Neural progenitor cell (in vitro differentiated cells): ENCODE results near the gene PPP2R3C. TPM values are rescaled to one million over a fixed set of nuclear protein-coding genes. Genes with fewer than 3 reads are reported as not detected.

Experiments
- DNase-seq: peaks from one replicate; pipeline ENCODE4 v3.0.0-alpha.2; 2016; ENCODE audit warnings: low spot score
- H2AFZ ChIP-seq: fragments of 200-600 bp; sonication (generic); replicated peaks from 2 replicates; pipeline ENCODE4 v1.6.1; 2016; ENCODE audit warnings: antibody characterized with exemption
- H3F3A ChIP-seq: fragments of 200-600 bp; sonication (generic); 2 replicates; pipeline ENCODE4 v1.6.1; 2016; ENCODE audit warnings: antibody characterized with exemption, low read depth
- H3K27ac ChIP-seq: fragments of 200-600 bp; sonication (generic); 2 replicates; pipeline ENCODE4 v1.5.1; 2016; ENCODE audit warnings: mild to moderate bottlenecking
- H3K27me3 ChIP-seq: fragments of 200-600 bp; sonication (generic); 2 replicates; pipeline ENCODE4 v1.6.1; 2016; ENCODE audit warnings: mild to moderate bottlenecking, moderate library complexity
- H3K36me3 ChIP-seq: fragments of 200-600 bp; sonication (generic); 2 replicates; pipeline ENCODE4 v1.5.1; 2016
- H3K4me1 ChIP-seq: fragments of 200-600 bp; sonication (generic); 2 replicates; pipeline ENCODE4 v1.6.1; 2016; ENCODE audit warnings: mixed run types
- H3K4me2 ChIP-seq: fragments of 200-600 bp; sonication (generic); 2 replicates; pipeline ENCODE4 v1.6.1; 2016
- H3K4me3 ChIP-seq: fragments of 200-600 bp; sonication (generic); 2 replicates; pipeline ENCODE4 v1.5.1; 2016
- H3K79me2 ChIP-seq: fragments of 200-600 bp; sonication (generic); 2 replicates; pipeline ENCODE4 v1.6.1; 2016; ENCODE audit warnings: low read depth
- H3K9ac ChIP-seq: fragments of 200-600 bp; sonication (generic); 2 replicates; pipeline ENCODE4 v1.6.1; 2016
- H3K9me3 ChIP-seq: fragments of 200-600 bp; sonication (generic); 2 replicates; pipeline ENCODE4 v1.5.1; 2016; ENCODE audit warnings: low read depth
- H4K20me1 ChIP-seq: fragments of 200-600 bp; sonication (generic); 2 replicates; pipeline ENCODE4 v1.6.1; 2016; ENCODE audit warnings: low read depth
- H3K27ac Mint-ChIP-seq: 3 replicates; pipeline ENCODE4 v1.8.0; 2021; ENCODE audit warnings: mixed read lengths
- H3K27me3 Mint-ChIP-seq: 2 replicates; pipeline ENCODE4 v1.8.0; 2022; ENCODE audit warnings: low read depth, mild to moderate bottlenecking, inconsistent platforms, moderate library complexity, mixed read lengths; ENCODE audit not compliant: insufficient read depth
- H3K36me3 Mint-ChIP-seq: 3 replicates; pipeline ENCODE4 v1.8.0; 2021; ENCODE audit warnings: mixed read lengths
- H3K4me1 Mint-ChIP-seq: 3 replicates; pipeline ENCODE4 v1.8.0; 2021; ENCODE audit warnings: mixed read lengths
- H3K4me3 Mint-ChIP-seq: 3 replicates; pipeline ENCODE4 v1.8.0; 2021; ENCODE audit warnings: mild to moderate bottlenecking, moderate library complexity, mixed read lengths
- H3K9me3 Mint-ChIP-seq: 3 replicates; pipeline ENCODE4 v1.8.0; 2020; ENCODE audit warnings: mixed read lengths
- CTCF ChIP-seq: fragments of 200-600 bp; sonication (generic); IDR thresholded peaks from 2 replicates; pipeline ENCODE4 v1.5.1; 2017; ENCODE audit warnings: antibody characterized with exemption, mild to moderate bottlenecking
- EZH2 ChIP-seq: fragments of 200-600 bp; sonication (generic); IDR thresholded peaks from 2 replicates; pipeline ENCODE4 v1.6.1; 2017; ENCODE audit warnings: antibody characterized with exemption, mild to moderate bottlenecking, moderate library complexity
- EZH2phosphoT487 ChIP-seq: fragments of 200-600 bp; sonication (generic); IDR thresholded peaks from 2 replicates; pipeline ENCODE4 v1.6.1; 2017; ENCODE audit warnings: antibody characterized with exemption
- total RNA-seq: library from RNA; depleted of rRNA; stranded (reverse); fragments of >200 nt; gene quantifications from 2 replicates; pipeline ENCODE4 v1.2.3, GENCODE V29; 2015; ENCODE audit warnings: low replicate concordance

PPP2R3C gene
- total RNA-seq, 1 donor from 2014 or later = 67.4 TPM

DNA sequence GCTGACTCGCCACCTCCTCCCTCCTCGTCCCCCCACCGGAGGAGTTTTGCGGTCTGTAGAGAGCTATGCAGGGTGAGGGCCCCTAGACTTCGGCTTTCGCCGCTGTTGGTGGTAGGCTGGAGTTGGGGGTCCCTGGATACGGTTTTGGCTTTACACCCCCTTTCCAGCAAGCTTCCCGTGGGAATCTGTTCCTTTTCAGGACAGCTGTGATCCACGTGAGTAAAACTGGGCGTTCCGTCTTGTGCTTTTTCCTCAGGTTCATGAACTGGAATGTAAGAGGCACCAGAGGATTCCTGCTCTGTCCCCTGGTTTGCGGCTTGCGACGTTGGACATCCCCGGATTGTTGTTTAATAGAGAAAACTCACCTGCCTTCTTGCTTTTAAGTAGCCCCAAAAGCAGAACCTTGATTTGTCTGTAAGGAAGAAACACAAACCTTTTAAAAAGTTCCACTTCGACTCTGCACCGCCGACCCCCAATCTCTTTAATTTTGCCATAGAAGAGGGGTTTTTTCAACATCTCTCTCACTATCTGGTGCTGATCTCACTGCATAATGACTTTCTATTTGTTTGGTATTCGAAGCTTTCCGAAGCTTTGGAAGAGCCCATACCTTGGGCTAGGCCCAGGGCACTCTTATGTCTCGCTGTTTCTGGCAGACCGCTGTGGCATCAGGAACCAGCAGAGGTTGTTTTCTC is 1.1 kb upstream of the PPP2R3C start:
- TF ChIP-seq EZH2phosphoT487 (no peak), CTCF (no peak), EZH2 (peak; percentile 15)
- Histone ChIP-seq H3K27ac (no peak overlapping the region), H3K36me3 (peaks cover 4% of the 10 kb centered on the region), H3F3A (peaks cover 16% of the 10 kb centered on the region), H3K4me3 (peak overlapping the region; percentile 82), H4K20me1 (no peaks in the 10 kb centered on the region), H3K9me3 (no peaks in the 10 kb centered on the region), H3K27me3 (no peaks in the 10 kb centered on the region), H3K79me2 (peaks cover 54% of the 10 kb centered on the region), H2AFZ (peak overlapping the region; percentile 98), H3K9ac (peak overlapping the region; percentile 55), H3K4me2 (peak overlapping the region; percentile 89), H3K4me1 (peaks cover 6% of the 10 kb centered on the region)
- H3K27ac Mint-ChIP-seq = peak overlapping the region; percentile 100
- H3K4me1 Mint-ChIP-seq = peaks cover 35% of the 10 kb centered on the region
- peak overlapping the region; percentile 99 for H3K4me3 Mint-ChIP-seq
- no peak for DNase-seq
- H3K9me3 Mint-ChIP-seq = no peaks in the 10 kb centered on the region
- peaks cover 16% of the 10 kb centered on the region for H3K36me3 Mint-ChIP-seq
- H3K27me3 Mint-ChIP-seq = peaks cover 7% of the 10 kb centered on the region

- TF ChIP-seq EZH2 = no peak
- no peak for TF ChIP-seq CTCF
- no peak for TF ChIP-seq EZH2phosphoT487
- Histone ChIP-seq H2AFZ (peak overlapping the region; percentile 98), H3K4me3 (peak overlapping the region; percentile 82), H3K79me2 (peaks cover 54% of the 10 kb centered on the region), H3K9ac (peak overlapping the region; percentile 55), H3K4me1 (peaks cover 6% of the 10 kb centered on the region), H3F3A (peaks cover 16% of the 10 kb centered on the region), H4K20me1 (no peaks in the 10 kb centered on the region), H3K27me3 (no peaks in the 10 kb centered on the region), H3K36me3 (no peaks in the 10 kb centered on the region), H3K27ac (peak overlapping the region; percentile 91), H3K9me3 (no peaks in the 10 kb centered on the region), H3K4me2 (peak overlapping the region; percentile 89)
- H3K9me3 Mint-ChIP-seq = no peaks in the 10 kb centered on the region
- DNase-seq = no peak
- H3K27me3 Mint-ChIP-seq = peaks cover 9% of the 10 kb centered on the region
- peak overlapping the region; percentile 100 for H3K27ac Mint-ChIP-seq
- H3K4me1 Mint-ChIP-seq = peaks cover 35% of the 10 kb centered on the region
- H3K4me3 Mint-ChIP-seq = peak overlapping the region; percentile 99
- peaks cover 14% of the 10 kb centered on the region for H3K36me3 Mint-ChIP-seq
These were observed 534 bp downstream of the PPP2R3C start for GRCh38 chr14:35121026-35121886.

DNA sequence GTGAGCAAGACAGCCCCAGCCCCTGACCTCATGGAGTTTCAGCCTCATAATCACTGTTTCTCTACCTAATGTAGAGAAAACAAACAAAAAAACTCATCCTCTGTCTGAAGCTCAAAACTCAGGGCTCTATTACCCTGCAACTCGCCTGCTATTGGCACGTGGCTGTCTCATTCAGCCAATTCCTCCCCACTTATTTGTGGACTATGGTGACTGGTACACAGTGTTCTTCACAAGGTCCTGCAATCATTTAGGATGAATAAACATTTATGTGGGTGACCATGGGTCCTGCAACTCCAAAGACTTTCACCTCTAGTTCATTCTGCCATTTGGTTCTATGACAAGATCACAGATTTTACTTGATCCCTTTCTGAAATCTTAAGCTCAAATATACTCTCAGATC is 4.7 kb downstream of the PPP2R3C start:
- Mint-ChIP-seq H3K27me3 (peaks cover 7% of the 10 kb centered on the region), H3K36me3 (peaks cover 30% of the 10 kb centered on the region), H3K4me1 (peaks cover 11% of the 10 kb centered on the region), H3K9me3 (no peaks in the 10 kb centered on the region), H3K4me3 (no peak overlapping the region), H3K27ac (no peak overlapping the region)
- no peaks in the 10 kb centered on the region for H4K20me1 ChIP-seq
- H3K9me3 ChIP-seq = no peaks in the 10 kb centered on the region
- H2AFZ ChIP-seq = no peak overlapping the region
- DNase-seq = no peak
- no peaks in the 10 kb centered on the region for H3K36me3 ChIP-seq
- H3K27me3 ChIP-seq = no peaks in the 10 kb centered on the region
- no peaks in the 10 kb centered on the region for H3K4me1 ChIP-seq
- no peak overlapping the region for H3K9ac ChIP-seq
- TF ChIP-seq EZH2 (no peak), EZH2phosphoT487 (no peak), CTCF (no peak)
- peaks cover 24% of the 10 kb centered on the region for H3K79me2 ChIP-seq
- H3K27ac ChIP-seq = no peak overlapping the region
- peaks cover 11% of the 10 kb centered on the region for H3F3A ChIP-seq
- H3K4me3 ChIP-seq = no peak overlapping the region
- no peak overlapping the region for H3K4me2 ChIP-seq
